Muscle of leg (tissue), 11 donors: Measurements from ENCODE around the gene LY86. TPM values are rescaled to one million over a fixed set of nuclear protein-coding genes. Genes with fewer than 3 reads are reported as not detected.

ENCODE experiments used
- DNase-seq: peaks from one replicate; pipeline ENCODE4 v3.0.0; 2013
- H3K27ac ChIP-seq: one replicate; pipeline ENCODE4 v1.5.1; 2013; ENCODE audit warnings: mild to moderate bottlenecking, low read length, control low read depth
- H3K27me3 ChIP-seq: one replicate; pipeline ENCODE4 v1.6.1; 2013; ENCODE audit warnings: low read length; ENCODE audit not compliant: control insufficient read depth, insufficient read depth
- H3K36me3 ChIP-seq: one replicate; pipeline ENCODE4 v1.6.1; 2013; ENCODE audit warnings: low read length; ENCODE audit not compliant: control insufficient read depth, insufficient read depth
- H3K4me1 ChIP-seq: one replicate; pipeline ENCODE4 v1.6.1; 2013; ENCODE audit warnings: low read length; ENCODE audit not compliant: control insufficient read depth, insufficient read depth
- H3K4me3 ChIP-seq: one replicate; pipeline ENCODE4 v1.5.1; 2013; ENCODE audit warnings: low read length, control low read depth
- H3K9me3 ChIP-seq: replicated peaks from 2 replicates; pipeline ENCODE4 v1.6.1; 2013; ENCODE audit warnings: low read depth, low read length; ENCODE audit not compliant: control insufficient read depth
- WGBS: methylation state at CpG from one replicate; pipeline ENCODE4 v1.1.5; 2013; ENCODE audit warnings: missing lambda C conversion rate; ENCODE audit not compliant: insufficient coverage; 5-methylcytosine and 5-hydroxymethylcytosine counted together
- polyA plus RNA-seq, 8 donors: library from polyadenylated mRNA; unstranded; fragments of 120-200 nt; gene quantifications; one replicate each; pipeline versions ENCODE4 v1.2.1 to v1.2.3, GENCODE V29; 2013; ENCODE audit warnings: inconsistent platforms in 1 of 8, low replicate concordance in 1 of 8; ENCODE audit not compliant: insufficient read length in 8 of 8, insufficient read depth in 1 of 8
- total RNA-seq: library from RNA; stranded (reverse); fragments of 120-200 nt; gene quantifications from one replicate; pipeline ENCODE4 v1.2.4, GENCODE V29; 2013

Gene LY86
- total and polyA plus RNA-seq, 9 donors: 1.8 to 2.8 (median 2.0) TPM

DNA sequence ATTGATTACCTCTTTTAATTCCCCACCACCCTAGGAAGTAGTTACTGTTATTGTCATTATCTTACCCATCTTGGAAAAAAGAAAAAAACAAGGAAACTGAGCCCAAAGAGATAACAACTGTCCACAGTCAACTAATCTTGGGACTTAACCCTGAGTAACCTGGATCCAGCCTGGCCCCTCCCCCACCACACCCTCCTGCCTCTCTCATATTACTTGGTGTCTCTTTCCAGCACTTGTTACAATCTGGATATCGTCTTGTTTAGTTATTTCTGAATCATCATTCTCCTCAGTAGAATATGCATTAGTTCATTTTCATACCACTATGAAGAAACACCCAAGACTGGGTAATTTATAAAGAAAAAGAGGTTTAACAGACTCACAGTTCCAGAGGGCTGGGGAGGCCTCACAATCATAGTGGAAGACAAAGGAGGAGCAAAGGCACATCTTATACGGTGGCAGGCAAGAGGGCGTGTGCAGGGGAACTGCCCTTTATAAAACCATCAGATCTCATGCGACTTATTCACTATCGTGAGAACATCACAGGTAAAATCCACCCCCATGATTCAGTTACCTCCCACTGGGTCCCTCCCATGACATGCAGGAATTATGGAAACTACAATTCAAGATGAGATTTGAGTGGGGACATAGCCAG is 60.3 kb downstream of the LY86 start:
- DNase-seq: no peak
- Histone ChIP-seq H3K4me3 (no peak overlapping the region), H3K27me3 (no peaks in the 10 kb centered on the region), H3K4me1 (no peaks in the 10 kb centered on the region), H3K9me3 (no peaks in the 10 kb centered on the region), H3K36me3 (no peaks in the 10 kb centered on the region), H3K27ac (no peak overlapping the region)
- no CpG with 5 or more reads among the region's 5 CpGs for WGBS

DNA sequence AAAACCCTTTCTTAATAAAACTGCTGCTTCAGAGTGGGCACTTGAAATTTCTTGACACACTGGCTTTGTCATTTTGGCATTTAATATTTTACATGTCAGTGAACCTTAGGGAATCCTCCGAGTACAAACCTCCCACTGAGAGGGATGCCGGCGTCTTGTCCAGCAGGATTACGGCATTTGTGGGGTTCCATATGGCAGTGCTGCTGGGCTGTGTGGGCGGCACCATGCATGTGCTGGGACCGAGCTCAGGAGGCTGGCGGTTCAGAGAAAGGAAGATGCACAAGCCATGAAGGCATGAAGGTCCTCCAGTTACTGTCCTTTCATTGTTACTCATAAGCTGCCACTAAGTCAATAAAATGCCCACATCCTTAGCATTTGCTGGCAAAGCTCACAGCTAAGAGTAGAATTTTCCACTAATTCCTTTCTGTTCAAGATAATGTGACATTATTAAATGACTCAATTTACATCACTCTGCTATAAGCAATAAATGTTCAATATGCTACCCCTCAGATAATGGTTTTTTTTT is 61.4 kb downstream of the LY86 start:
- whole genome bisulfite sequencing: 78% methylated on average over 7 of the region's 7 CpGs
- Histone ChIP-seq H3K4me1 (peaks cover 9% of the 10 kb centered on the region), H3K27ac (no peak overlapping the region), H3K36me3 (no peaks in the 10 kb centered on the region), H3K9me3 (no peaks in the 10 kb centered on the region), H3K27me3 (no peaks in the 10 kb centered on the region), H3K4me3 (no peak overlapping the region)
- DNase-seq: no peak

DNA sequence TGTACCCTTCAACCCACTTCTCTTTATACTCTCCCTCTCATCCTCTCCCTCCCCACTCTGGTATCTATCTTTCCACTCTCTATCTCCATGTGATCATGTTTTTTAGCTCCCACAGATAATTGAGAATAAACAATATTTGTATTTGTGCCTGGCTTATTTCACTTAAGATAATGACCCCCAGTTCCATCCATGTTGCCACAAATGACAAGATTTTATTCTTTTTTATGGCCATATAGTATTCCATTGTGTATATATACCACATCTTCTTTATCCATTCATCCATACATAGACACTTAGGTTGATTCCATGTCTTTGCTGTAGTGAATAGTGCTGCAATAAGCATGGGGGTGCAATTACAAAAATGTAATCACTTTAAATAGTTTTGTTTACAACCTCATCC is 62.3 kb downstream of the LY86 start:
- H3K4me1 ChIP-seq: peaks cover 19% of the 10 kb centered on the region
- no peaks in the 10 kb centered on the region for H3K9me3 ChIP-seq
- no peak overlapping the region for H3K27ac ChIP-seq
- no peaks in the 10 kb centered on the region for H3K36me3 ChIP-seq
- H3K4me3 ChIP-seq: no peak overlapping the region
- no peak for DNase-seq
- H3K27me3 ChIP-seq: no peaks in the 10 kb centered on the region

DNA sequence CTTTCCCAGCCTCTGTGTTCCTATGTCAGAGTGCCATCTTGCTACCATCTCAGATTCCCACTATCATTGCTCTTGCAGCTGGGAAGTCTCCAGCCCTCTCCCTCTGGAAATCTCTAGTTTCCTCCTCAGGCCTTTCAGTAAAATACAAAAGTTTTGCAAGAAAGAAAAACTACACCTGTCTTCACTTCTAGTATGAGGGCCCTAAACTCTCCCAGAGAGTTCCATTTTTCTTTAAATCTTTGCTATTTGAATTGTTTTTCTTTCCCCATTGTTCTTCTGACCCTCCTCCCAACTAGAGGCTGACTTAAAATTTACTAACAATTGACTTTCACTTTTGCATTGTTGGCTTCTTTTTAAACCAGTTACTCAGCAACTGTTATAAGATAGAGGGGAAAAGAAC is 62.8 kb downstream of the LY86 start:
- no peaks in the 10 kb centered on the region for H3K36me3 ChIP-seq

GRCh38 chr6:6652932-6653331 is 64.4 kb downstream of the LY86 start:
- Histone ChIP-seq H3K27ac (no peak overlapping the region), H3K9me3 (no peaks in the 10 kb centered on the region), H3K36me3 (no peaks in the 10 kb centered on the region), H3K4me3 (no peak overlapping the region), H3K27me3 (no peaks in the 10 kb centered on the region), H3K4me1 (peaks cover 26% of the 10 kb centered on the region)
- 67% methylated on average over 1 of the region's 5 CpGs for WGBS
- no peak for DNase-seq

More for the DNA sequence above, 62.8 kb downstream of the LY86 start:
- DNase-seq: no peak
- no peaks in the 10 kb centered on the region for H3K27me3 ChIP-seq
- H3K4me1 ChIP-seq: peaks cover 22% of the 10 kb centered on the region
- H3K27ac ChIP-seq: no peak overlapping the region
- no peak overlapping the region for H3K4me3 ChIP-seq
- no peaks in the 10 kb centered on the region for H3K9me3 ChIP-seq

DNA sequence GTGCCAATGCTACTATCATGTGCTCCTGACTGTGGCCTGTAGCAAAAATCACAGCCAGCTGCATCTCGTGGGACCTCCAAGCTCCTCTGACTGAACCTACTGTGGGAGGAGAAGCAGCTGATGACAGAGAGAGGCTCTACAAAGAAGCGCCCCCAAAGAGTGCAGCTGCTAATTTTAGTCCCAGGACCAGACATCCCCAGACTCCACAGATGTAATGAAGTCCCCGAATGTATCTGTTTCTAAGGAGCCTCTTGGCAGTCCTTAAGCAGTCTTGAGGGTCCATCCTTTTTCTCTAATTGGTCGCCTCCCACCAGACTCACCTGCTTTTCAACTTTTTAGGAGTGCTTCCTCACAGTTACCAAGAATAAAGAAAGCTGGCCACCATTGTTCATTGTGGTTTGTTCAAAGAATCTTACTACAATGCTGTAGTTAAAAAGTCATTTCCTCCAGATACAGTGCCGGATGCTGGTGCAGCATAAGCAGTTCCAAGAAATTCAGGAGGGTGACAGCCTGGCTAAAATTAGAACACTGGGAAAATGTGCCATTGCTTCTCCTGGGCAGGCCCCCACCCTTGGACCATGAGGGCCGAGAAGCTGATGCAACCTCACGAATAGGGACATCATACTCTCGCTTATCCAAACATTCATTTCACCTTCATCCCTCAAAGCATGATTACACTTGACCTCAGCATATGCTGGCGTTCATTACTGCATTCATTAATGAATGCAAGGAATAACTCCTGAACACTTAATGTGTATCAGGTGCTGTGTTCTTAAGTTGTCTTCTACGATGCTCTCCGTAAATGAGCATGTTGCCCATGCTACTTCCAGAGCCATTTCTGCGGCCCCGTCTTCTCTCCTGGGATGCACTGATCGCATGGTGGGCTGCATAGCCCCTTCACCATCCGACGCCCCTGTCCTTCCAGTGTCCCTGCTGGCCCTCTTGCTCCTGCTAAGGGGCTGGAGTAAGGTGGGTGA is 66.4 kb downstream of the LY86 start:
- peak; percentile 81 for DNase-seq
- no peaks in the 10 kb centered on the region for H3K27me3 ChIP-seq
- no peak overlapping the region for H3K4me3 ChIP-seq
- 55% methylated on average over 9 of the region's 16 CpGs for WGBS
- peak overlapping the region; percentile 85 for H3K27ac ChIP-seq
- H3K9me3 ChIP-seq: no peaks in the 10 kb centered on the region
- H3K4me1 ChIP-seq: peaks cover 26% of the 10 kb centered on the region
- H3K36me3 ChIP-seq: no peaks in the 10 kb centered on the region

- Histone ChIP-seq H3K27ac (peak overlapping the region; percentile 85), H3K4me1 (peaks cover 31% of the 10 kb centered on the region), H3K4me3 (no peak overlapping the region), H3K9me3 (no peaks in the 10 kb centered on the region), H3K27me3 (no peaks in the 10 kb centered on the region), H3K36me3 (no peaks in the 10 kb centered on the region)
- DNase-seq: peak; percentile 41
- 86% methylated on average over 5 of the region's 9 CpGs for WGBS
These were observed 67.3 kb downstream of the LY86 start for GRCh38 chr6:6655805-6656251.

DNA sequence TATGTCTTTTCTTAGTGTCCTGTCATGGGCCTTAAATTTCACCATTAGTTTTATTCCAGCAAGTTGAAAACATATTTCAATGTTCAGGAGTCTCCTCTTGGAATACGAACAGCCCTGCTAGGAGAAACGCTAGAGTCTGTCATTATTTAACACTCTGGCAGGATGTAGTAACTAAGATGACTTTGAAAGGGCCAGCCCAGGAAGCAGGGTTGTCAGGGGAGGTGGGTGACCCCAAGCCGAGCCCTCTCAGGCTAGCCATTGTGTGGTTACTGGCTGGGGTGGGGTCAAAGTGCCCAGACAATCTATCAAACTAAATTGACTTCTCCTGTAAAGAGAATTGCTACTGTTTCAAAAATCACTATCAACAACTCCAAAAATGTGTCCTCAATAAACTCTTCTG is 67.8 kb downstream of the LY86 start:
- Histone ChIP-seq H3K27ac (peak overlapping the region; percentile 85), H3K9me3 (no peaks in the 10 kb centered on the region), H3K4me1 (peaks cover 34% of the 10 kb centered on the region), H3K36me3 (no peaks in the 10 kb centered on the region), H3K27me3 (no peaks in the 10 kb centered on the region), H3K4me3 (no peak overlapping the region)
- DNase-seq: no peak
- WGBS: 0% methylated on average over 1 of the region's 3 CpGs

DNA sequence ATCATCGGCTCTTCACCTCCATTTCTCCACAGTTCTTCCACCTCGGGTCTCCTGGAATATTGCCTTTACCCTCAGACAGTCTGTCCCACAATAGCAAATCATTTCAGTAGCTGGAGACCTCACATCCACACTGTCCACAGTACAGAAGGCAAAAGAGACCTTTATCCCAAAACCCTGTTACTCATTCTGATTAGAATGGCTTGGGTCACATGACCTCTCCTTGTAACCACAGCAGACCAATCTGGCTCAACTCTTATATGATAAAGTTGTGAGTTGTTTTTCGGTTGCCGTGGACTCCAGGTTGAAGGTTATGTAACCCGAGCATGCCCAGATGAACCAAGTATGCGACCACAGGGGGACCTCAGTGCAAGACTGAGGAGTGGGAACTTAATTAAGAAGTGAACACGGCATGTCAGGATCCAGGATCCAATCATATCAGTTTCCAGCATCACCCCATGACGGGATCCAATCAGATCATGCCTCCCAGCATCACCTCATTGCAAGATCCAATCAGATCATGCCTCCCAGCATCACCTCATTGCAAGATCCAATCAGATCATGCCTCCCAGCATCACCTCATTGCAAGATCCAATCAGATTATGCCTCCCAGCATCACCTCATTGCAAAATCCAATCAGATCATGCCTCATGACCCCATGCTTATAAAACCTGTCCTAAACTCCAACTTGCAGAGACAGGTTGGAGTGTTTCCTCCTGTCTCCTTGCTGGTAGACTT is 68.7 kb downstream of the LY86 start:
- Histone ChIP-seq H3K36me3 (no peaks in the 10 kb centered on the region), H3K27me3 (no peaks in the 10 kb centered on the region), H3K9me3 (no peaks in the 10 kb centered on the region), H3K4me1 (peaks cover 43% of the 10 kb centered on the region), H3K27ac (peak overlapping the region; percentile 85), H3K4me3 (no peak overlapping the region)
- WGBS: 88% methylated on average over 4 of the region's 8 CpGs
- DNase-seq: no peak

- WGBS: no CpG with 5 or more reads among the region's 1 CpG
- Histone ChIP-seq H3K27me3 (no peaks in the 10 kb centered on the region), H3K27ac (no peak overlapping the region), H3K36me3 (no peaks in the 10 kb centered on the region), H3K9me3 (no peaks in the 10 kb centered on the region), H3K4me3 (no peak overlapping the region), H3K4me1 (peaks cover 43% of the 10 kb centered on the region)
- no peak for DNase-seq
These were observed 69.3 kb downstream of the LY86 start for GRCh38 chr6:6657820-6658217.
